ENCODE data around the gene RBM5.

DNA sequence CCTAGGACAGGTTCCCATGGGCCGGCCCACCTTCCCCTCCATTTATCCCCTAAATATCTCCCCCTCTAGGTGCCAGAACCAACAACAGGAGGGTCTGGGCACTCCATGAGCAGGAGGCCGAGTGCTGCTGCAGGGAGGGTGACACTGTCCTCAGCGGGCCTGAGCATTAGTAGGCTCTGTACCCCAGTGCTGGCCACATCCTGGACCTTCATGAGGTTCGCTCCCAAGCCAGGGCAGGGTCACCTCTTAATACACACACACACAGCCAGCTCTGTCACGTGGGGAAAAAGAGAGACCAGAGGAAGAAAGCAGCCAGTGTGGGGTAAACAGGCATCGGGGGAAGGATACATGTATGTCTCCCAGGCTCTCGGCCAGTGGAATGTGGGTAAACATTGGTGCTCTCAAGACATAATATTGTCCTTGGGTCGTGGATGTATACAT is 38.6 kb downstream of the RBM5 start:
- TF ChIP-seq, protein P1, sequence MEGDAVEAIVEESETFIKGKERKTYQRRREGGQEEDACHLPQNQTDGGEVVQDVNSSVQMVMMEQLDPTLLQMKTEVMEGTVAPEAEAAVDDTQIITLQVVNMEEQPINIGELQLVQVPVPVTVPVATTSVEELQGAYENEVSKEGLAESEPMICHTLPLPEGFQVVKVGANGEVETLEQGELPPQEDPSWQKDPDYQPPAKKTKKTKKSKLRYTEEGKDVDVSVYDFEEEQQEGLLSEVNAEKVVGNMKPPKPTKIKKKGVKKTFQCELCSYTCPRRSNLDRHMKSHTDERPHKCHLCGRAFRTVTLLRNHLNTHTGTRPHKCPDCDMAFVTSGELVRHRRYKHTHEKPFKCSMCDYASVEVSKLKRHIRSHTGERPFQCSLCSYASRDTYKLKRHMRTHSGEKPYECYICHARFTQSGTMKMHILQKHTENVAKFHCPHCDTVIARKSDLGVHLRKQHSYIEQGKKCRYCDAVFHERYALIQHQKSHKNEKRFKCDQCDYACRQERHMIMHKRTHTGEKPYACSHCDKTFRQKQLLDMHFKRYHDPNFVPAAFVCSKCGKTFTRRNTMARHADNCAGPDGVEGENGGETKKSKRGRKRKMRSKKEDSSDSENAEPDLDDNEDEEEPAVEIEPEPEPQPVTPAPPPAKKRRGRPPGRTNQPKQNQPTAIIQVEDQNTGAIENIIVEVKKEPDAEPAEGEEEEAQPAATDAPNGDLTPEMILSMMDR (IDR thresholded peaks at IDR 0.05 in 4 of 5, conservative IDR thresholded peaks at IDR 0.05 in 1 of 5), result no peak
- no peak for TF ChIP-seq POLR2A (IDR thresholded peaks at IDR 0.05)

All from gastrocnemius medialis (tissue), 4 donors.